ENCODE measurements around the gene C11orf65.

DNA sequence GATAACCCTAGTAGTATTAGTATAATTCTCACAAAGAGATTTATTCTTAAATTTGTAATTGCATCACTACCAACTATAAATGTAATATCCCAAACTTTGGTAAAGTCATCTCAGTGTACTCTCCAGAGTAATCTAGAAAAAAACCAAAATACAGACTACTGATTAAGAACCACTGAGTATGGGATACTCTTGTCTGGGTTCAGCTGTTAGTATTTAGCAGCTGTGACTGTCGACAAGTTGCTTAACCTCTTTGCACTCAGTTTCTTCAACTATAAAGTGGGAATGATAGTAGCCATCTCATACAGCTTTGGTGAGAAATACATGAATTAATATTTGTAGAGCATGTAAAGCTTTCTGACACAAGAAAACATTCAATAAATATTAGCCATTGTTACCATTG lies 35.3 kb downstream of the C11orf65 start:
- TF ChIP-seq, protein P1, sequence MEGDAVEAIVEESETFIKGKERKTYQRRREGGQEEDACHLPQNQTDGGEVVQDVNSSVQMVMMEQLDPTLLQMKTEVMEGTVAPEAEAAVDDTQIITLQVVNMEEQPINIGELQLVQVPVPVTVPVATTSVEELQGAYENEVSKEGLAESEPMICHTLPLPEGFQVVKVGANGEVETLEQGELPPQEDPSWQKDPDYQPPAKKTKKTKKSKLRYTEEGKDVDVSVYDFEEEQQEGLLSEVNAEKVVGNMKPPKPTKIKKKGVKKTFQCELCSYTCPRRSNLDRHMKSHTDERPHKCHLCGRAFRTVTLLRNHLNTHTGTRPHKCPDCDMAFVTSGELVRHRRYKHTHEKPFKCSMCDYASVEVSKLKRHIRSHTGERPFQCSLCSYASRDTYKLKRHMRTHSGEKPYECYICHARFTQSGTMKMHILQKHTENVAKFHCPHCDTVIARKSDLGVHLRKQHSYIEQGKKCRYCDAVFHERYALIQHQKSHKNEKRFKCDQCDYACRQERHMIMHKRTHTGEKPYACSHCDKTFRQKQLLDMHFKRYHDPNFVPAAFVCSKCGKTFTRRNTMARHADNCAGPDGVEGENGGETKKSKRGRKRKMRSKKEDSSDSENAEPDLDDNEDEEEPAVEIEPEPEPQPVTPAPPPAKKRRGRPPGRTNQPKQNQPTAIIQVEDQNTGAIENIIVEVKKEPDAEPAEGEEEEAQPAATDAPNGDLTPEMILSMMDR (IDR thresholded peaks at IDR 0.05; ENCODE audit: borderline replicate concordance, extremely low read depth, low read length, poor library complexity, severe bottlenecking) = no peak
- TF ChIP-seq EZH2 (IDR thresholded peaks at IDR 0.05; ENCODE audit: borderline replicate concordance, low read depth, low read length, severe bottlenecking) = no peak

Measured in DND-41 (cell line).